Inflammatory macrophage treated with lipopolysaccharide for 1 hour (primary cell): ENCODE measurements around the gene CDH13.
A peak's percentile ranks its signal among the peaks of the same experiment; 100 is the strongest.

Experiments used
- DNase-seq, 2 donors: peaks; one replicate each; pipeline ENCODE4 v3.0.0-alpha.2; 2020 to 2022

The CDH13 gene

DNA sequence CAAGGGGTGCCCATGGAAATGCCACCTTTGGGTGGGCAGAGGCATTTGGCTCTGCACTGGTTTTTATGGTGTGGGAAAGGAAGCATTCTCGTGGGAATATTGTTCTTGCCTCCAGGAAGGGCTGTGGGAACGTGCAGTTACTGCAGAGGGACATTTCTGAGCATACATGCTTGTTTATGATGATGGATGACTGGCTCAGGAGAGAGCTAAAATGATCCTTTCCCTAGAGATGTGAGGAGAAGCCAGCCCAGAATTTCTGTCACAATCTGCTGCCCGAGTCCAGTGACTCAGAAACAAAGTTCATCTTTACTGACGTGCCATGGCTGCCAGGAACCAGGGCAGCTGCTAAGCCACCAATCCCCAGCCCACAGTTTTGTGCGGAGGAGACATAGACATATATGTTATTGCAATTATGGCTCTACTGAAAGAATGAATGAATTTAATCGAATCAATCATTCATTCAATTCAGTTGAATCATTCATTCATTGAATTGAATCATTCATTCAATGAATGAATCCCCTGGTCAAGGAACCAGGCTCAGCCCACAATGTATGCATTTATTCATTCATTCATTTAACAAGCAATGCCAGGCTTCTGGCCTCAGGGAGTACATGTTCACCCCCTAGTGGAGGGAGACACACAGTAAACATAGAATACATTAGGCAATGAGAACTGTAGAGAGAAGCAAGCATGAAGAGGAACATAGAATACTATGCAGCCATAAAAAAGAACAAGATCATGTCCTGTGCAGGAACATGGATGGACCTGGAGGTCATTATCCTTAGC lies 766.6 kb downstream of the CDH13 start:
- DNase-seq = no peak

DNA sequence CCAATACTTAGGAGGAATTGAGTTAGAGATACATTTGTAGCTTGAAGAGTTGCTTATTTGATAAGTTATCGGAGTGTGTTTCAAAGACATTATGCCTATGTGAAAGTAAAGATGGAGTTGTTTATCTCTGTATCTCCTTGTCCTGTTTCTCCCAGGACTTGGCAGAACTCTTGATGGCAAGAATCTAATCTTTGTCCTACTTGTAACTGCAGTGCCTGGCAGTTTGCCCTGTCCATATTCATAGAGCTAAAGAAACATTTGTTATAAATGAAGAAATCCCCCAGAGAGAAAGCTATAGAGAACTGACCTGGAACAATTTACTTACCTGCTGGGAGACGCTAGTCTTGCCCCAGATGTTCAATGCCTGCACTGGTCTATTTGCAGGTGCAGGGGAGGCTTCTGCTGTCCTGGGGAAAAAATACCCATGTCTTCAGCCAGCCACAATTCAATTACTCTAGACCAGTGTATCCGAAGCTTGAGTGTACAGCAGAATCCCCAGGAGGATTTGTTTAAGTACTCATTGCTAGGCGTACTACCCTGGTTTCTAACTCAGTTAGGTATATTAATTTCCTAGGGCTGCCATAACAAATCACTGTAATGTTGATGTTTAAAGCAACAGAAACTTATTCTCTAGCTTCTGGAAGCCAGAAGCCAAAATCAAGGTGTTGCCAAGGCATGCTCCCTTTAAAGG lies 771.0 kb downstream of the CDH13 start:
- no peak for DNase-seq

DNA sequence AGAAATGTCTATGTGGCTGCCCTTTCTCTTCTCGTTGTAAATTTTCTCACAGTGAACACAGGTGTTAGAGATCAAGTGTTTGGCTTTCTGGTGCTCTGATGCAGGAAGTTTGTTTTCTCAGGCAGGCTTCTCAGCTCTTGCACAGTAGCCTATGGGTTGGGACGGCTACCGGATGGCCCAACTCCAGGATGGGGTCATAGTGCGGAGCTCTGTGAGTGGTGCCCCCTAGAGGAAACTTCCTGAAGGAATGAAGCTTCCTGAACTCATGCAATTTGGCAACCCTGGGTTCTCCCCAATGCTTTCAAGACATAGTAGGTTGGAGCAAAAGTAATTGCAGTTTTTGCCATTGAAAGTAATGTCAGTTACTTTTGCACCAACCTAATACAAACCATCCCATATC lies 773.5 kb downstream of the CDH13 start:
- DNase-seq = no peak

- DNase-seq = no peak
Observed at GRCh38 chr16:83402160-83402814, 775.5 kb downstream of the CDH13 start.

GRCh38 chr16:83402967-83403366 lies 776.2 kb downstream of the CDH13 start:
- DNase-seq = no peak

GRCh38 chr16:83403761-83404160 lies 777.0 kb downstream of the CDH13 start:
- no peak for DNase-seq

GRCh38 chr16:83404261-83404660 lies 777.5 kb downstream of the CDH13 start:
- no peak for DNase-seq

DNA sequence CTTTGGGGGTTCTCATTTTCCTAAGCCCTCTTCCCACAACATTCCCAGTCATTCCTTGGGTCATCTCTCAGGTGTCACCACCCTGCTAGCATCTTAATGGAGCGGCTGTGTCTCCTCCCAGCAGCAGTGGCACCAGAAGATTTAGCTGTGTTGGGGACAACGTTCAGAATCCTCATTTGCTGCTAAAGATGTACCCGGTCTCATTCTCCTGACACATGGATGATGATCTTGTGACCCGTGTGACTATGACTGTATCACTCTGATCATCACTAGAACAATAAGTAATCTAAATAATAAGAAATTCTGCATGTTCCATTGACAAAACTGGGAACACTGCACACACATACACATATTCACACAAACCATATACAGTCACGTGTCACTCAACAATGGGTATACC lies 781.2 kb downstream of the CDH13 start:
- DNase-seq = no peak

- no peak for DNase-seq
Observed at GRCh38 chr16:83409347-83409746, 782.6 kb downstream of the CDH13 start.

- DNase-seq = no peak
Observed at GRCh38 chr16:83418565-83418964, 791.8 kb downstream of the CDH13 start.

DNA sequence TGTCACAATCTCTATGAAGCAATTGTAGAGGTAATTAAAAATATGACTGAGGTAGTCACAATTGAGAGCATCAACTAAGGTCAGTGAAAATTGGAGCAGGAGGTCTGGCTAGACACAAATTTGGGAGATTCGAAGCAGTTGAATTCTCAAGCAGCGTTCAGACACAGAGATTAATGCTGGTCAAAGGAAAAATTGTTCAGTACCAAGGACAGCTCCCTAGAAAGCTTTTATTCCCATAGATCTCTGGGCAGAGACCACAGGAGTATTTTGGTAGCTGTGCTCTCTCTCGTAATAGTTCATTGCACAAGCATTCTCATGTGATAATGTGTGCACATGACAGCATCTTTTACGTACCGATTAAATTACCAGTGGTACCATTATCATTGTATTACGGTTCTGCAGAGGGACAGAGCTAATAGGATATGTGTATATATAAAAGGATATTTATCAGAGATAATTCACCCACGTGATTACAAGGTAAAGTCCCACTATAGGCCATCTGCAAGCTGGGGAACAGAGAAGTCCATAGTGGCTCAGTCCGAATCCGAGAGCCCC lies 793.5 kb downstream of the CDH13 start:
- peak in 1 of 2 donors; percentile 2 for DNase-seq

GRCh38 chr16:83433201-83433600 lies 806.4 kb downstream of the CDH13 start:
- DNase-seq = no peak

DNA sequence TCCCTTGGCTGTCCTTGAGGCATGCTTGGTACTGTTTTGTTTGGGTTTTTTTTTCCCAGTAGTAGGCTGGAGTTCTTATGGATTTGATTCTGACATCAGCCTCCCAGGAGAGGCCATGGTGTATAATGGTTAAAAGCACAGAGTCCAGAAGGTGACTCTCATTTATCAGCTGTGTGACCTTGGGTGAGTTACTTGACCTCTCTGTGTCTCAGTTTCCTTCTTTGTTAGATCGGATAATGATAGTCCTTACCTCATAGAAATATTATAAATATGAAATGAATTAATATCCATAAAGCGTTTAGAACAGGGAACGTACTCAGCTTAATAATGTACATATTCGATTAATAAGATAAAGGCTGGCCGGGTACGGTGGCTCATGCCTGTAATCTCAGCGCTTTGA lies 810.3 kb downstream of the CDH13 start:
- no peak for DNase-seq

- no peak for DNase-seq
Observed at GRCh38 chr16:83438326-83438725, 811.6 kb downstream of the CDH13 start.

DNA sequence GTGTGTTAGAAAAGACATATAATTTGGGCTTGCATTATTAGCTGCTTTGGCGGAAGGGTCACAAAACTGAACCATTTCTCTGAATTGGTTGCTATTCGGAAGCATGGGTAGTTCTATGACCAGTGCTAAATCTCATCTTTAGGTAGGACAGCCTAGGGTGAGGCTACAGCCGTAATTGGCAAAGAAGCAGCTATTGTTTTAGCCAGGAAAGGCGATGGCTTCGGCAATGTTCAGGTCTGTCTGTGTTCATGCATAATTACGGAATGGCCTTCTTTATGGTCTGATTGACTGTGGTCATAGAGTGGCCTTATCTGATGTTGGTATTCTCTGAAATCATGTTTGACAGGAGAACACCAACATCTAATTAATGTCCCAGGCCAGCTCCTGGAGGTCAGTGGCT lies 812.6 kb downstream of the CDH13 start:
- no peak for DNase-seq

GRCh38 chr16:83441517-83441916 lies 814.7 kb downstream of the CDH13 start:
- DNase-seq = no peak

- no peak for DNase-seq
Observed at GRCh38 chr16:83443972-83444371, 817.2 kb downstream of the CDH13 start.

DNA sequence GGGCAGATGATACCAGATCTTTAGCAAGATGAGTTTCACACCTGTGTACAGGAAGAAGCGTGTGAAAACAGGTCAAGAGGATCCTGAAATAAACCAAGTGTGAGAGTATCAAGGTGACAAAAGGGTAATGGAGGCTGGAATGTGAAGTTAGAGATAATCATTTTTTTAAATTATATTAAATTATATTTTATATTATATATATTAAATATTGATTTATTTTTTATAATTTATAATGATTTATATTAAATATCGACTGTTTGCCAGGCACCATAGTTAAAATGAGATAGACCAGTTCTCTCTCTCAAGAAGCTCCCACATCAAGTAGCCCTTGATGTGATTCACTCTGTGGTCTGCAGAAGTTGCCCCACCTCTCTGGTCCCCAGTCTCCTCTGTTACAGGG lies 820.8 kb downstream of the CDH13 start:
- DNase-seq = no peak

GRCh38 chr16:83449861-83450260 lies 823.1 kb downstream of the CDH13 start:
- no peak for DNase-seq

GRCh38 chr16:83453977-83454376 lies 827.2 kb downstream of the CDH13 start:
- DNase-seq = no peak

GRCh38 chr16:83455716-83456115 lies 828.9 kb downstream of the CDH13 start:
- no peak for DNase-seq

- no peak for DNase-seq
Observed at GRCh38 chr16:83456934-83457333, 830.2 kb downstream of the CDH13 start.

DNA sequence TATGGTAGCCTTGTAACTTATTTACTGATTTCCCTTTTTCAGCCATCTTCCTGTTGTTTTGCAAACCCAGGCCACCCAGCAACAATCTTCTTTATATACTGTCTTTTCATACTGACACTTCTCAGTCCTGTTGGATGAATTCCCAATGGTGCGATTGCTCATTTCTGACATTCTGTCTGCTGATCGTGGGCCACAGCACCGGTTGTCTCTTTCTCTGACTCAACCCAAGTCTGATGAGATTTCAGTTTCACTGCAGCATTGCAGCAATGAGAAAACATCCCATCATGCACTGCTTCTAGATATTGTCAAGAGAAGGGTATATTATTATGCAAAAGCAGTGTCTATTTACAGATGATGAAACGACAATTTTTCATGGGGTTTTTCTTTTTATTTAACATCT lies 831.8 kb downstream of the CDH13 start:
- no peak for DNase-seq

- DNase-seq = no peak
Observed at GRCh38 chr16:83464991-83465390, 838.2 kb downstream of the CDH13 start.
